Medulla oblongata (tissue), 1 donor: Measurements from ENCODE around the gene INSL3.

Source experiments
- DNase-seq: peaks from one replicate; pipeline ENCODE4 v3.0.0-alpha.2; 2015; ENCODE audit errors: extremely low spot score

Gene INSL3

GRCh38 chr19:17846146-17846545 lies 24.8 kb upstream of the INSL3 start:
- DNase-seq: no peak

- DNase-seq: no peak
Measured at GRCh38 chr19:17843908-17844490, 22.7 kb upstream of the INSL3 start.

GRCh38 chr19:17843292-17843827 lies 22.0 kb upstream of the INSL3 start:
- no peak for DNase-seq

DNA sequence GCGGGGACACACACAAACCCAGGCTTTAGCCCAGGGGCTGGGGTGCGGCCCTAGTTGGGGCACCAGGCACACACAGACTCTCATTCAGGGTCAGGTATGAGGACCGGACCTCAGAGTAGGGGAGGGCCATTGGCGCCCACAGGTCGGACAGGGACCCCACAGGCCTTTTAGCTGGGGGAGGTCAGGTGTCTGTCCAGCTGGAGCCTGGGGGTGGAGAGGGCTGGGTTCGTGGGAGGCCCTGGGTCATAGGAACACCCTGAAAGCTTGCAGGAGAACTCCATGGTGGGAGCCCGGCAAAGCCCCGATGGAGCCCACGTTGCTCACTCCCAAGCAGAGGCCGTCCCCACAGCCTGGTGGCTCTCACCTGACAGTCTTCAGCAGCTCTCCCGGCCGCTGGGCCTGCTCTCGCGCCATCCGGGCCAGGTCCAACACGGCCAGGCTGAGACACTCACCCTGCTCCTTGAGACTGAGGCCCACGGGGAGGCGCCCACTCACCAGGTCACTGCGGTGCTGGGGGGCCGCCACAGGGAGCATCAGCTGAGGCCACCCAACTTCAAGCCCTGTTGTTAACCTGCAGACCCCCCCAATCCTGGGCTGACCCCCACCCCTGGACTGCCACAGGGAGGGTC lies 21.5 kb upstream of the INSL3 start:
- DNase-seq: no peak

- DNase-seq: peak; percentile 24
Measured at GRCh38 chr19:17841810-17842662, 20.7 kb upstream of the INSL3 start.

DNA sequence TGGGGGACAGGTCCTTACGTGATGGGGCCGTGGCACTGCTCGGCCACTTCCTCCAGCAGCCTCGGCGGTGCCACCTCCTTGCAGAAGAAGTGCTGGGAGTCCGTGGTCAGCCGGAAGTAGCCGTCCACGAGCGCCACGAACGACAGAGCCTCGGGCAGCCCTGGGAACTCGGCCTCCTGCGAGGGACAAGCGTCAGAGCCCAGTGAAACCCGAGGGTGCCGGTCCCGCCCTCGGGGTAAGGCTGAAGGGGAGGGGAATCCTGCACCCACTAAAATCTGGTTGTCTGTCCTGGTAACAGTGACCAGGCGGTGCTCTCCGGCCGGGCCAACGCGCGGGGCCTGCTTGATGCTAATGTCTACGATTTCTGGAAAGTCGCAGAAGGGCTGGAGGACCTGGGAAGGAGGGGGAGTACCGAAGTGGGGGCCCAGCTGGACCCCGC lies 20.1 kb upstream of the INSL3 start:
- no peak for DNase-seq

DNA sequence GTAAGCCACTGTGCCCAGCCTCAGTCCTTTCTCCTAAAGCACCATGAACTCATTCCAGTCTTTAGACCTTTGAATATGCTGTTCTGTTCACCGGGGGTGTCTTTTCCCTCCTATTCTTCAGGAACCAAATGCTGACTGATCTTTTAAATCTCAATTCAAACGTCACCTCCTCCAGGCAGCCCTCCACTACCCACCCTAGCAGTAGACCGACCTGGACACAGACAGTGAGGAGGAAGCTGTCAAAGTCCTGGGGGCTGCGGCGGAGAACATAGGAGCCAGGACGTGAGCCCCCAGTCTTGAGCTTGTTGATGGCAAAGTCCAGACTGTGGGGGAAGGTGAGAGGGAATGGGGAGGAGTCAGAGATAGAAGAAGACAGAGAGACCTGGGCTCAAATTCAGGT lies 18.7 kb upstream of the INSL3 start:
- no peak for DNase-seq

GRCh38 chr19:17837972-17838371 lies 16.7 kb upstream of the INSL3 start:
- DNase-seq: no peak

DNA sequence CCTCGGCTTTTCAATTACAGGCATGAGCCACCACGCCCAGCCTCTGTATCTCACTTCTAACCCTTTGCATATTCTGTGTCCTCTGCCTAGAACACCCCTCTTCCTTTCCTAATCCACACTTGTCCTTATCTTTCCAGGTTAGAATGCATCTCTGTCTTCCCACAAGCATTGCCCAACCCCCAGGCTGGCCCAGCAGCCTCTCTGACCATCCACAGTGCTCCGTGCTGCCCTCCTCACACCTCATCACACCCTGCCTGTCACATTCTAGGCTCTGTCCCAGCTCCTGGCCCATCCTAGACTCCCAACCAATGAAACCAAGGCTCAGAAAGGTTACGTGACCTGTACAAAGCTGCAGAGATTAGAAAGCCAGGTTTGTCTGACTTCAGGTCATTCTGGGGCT lies 15.2 kb upstream of the INSL3 start:
- no peak for DNase-seq

DNA sequence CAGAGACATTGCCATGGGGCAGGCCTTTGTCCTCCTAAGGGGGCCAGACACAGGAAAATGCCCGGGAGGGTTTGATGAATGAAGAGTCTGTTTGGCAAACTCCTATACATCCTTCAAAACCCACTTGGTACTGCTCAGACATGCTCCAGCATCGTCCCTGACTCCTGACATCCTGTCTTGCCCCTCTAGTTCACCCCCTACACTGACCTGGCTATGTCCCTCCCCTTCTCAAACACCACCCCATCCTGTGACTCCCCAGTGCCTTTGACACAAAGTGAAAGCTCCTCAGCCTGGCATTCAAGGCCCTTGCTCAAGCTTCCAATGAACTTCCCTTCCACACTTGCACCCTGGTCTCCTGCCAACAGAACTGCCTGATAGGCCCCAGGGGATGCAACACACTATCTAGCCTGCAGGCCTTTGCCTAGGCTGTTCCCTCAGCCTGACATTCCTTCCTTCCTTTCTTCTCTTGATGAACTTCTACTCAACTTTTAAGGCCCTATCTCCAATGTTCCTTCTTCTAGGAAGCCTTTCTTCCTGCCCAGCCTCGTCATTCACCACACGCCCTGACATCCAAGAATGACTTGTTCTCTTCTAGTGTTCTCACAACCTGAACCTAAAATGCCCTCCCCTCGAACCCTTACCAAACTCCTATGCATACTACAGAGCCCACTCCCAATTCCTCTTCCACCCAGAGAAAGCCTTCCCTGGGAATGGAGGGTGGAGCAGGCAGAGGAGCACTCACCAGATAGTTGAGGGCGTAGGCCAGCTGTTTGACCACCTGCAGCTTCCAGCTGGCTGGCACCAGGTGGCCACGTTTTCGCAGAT lies 14.1 kb upstream of the INSL3 start:
- DNase-seq: no peak

GRCh38 chr19:17834350-17835181 lies 13.2 kb upstream of the INSL3 start:
- DNase-seq: no peak

DNA sequence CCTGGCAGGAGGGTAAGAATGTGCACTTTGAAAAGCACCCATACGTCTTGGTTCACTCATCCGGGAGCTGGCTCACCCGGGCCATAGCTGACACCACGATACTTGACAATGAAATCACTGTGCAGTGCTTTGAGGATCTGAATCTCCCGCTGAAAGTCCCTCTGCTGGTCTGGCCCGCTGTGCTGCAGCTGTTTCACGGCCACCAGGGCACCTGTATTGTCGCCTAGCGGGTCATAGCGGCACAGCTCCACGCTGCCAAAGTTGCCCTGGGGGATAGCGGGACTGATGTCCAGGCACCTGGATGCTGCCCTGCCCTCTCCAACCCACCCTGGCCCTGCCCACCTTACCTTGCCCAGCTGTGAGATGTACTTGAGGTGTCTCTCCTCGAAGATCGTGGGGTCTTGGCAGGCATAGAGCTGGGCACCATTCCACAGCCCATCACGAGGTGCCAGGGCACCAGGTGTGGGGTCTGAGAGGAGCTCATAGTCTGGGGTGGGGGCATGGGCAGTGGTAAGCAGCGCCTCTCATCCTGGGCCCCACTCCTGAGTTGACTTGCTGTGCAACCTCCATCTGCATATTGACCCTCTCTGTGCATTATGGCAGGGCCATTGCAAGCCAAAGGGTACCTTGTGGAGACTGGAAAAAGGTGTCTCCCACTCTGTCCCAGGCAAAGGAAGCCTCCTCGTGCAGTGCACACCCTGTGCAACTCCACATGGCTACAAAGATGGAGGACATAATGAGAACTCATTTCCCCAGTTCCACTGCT lies 11.3 kb upstream of the INSL3 start:
- no peak for DNase-seq

DNA sequence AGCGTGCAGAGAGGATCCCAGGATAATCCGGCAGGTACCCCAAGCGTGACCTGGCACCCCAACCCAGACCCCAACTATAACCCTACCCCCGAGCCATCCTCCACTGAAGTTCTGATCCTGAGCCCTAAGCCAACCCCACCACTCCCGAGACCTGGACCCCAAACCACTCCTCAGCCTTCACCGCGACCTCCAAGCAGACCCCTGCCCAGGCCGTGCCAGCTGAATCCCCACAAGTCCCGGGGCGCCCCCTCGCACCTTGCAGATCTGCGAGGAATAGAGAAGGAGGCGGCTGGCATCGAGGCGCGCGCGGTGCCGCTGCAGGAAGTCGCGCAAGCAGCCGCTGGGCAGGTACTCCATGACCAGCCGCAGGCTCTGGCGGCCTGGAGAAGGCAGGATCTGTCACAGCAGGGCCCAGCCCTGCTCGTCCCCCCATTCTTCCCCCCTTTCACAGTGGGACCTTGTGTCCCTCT lies 10.1 kb upstream of the INSL3 start:
- no peak for DNase-seq

DNA sequence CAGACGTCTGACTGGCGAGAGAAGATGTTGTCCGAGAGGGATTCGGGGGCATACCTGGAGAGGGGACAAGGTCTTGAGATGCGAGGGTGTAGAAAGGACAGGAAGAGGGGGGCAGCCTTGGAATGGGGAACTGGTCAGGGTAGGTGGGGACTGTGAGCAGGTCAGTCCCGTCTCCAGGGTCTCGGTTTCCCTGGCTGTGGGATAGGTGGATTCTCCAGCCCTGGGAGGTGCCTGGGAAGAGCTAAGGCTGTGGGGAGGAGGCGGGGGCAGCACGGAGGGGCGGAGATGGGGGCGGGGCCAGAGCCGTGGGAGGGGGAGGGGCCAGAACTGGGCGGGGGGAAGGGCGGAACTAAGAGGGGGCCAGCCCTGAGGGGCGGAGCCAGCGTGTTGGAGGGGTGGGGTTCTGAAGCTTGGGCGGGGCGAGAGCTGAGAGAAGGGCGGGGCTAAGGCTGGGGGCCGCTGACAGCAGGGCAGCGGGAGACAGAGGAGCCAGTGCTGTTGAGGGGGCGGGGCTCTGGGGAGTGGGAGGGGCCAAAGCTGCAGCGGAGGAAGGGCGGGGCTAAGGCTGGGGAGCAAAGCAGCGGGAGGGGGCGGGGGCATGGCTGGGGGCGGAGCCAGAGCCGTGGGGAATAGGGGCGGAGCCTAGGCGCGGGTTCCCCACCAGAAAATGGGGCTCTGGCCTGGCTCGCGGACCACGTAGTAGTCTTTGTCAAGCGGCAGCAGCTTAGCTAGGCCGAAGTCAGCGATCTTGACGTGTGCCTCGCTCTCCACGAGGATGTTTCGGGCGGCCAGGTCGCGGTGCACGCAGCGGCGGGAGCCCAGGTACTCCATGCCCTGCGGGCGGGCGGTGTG lies 9.5 kb upstream of the INSL3 start:
- peak; percentile 10 for DNase-seq

- DNase-seq: no peak
Measured at GRCh38 chr19:17829855-17830566, 8.7 kb upstream of the INSL3 start.

GRCh38 chr19:17826508-17827056 lies 5.3 kb upstream of the INSL3 start:
- no peak for DNase-seq

- no peak for DNase-seq
Measured at GRCh38 chr19:17824339-17824738, 3.0 kb upstream of the INSL3 start.
